GM23338 (cell line): ENCODE results near the gene UVRAG. TPM values are rescaled to one million over a fixed set of nuclear protein-coding genes. Genes with fewer than 3 reads are reported as not detected.

Source experiments
- ATAC-seq: fragments of 200-7000 bp; cut with Tn5 transposase; 3 replicates; pipeline ENCODE4 v1.9.1; 2020
- DNase-seq: peaks from one replicate; pipeline ENCODE4 v3.0.0-alpha.2; 2015; ENCODE audit warnings: low spot score
- H2AFZ ChIP-seq: fragments of 200-600 bp; sonication (generic); 2 replicates; pipeline ENCODE4 v1.8.0; 2016; ENCODE audit warnings: antibody characterized with exemption, mild to moderate bottlenecking, moderate library complexity
- H3F3A ChIP-seq: fragments of 200-600 bp; sonication (generic); replicated peaks from 2 replicates; pipeline ENCODE4 v1.8.0; 2017; ENCODE audit warnings: antibody characterized with exemption, mixed run types, low read depth
- H3K27ac ChIP-seq: fragments of 200-600 bp; sonication (generic); 2 replicates; pipeline ENCODE4 v1.6.1; 2016; ENCODE audit warnings: low read depth
- H3K27me3 ChIP-seq: fragments of 200-600 bp; sonication (generic); 2 replicates; pipeline ENCODE4 v1.8.0; 2016; ENCODE audit warnings: mild to moderate bottlenecking, mixed run types, moderate library complexity; ENCODE audit not compliant: insufficient read depth
- H3K36me3 ChIP-seq: fragments of 200-600 bp; sonication (generic); 2 replicates; pipeline ENCODE4 v1.8.0; 2016; ENCODE audit warnings: mild to moderate bottlenecking; ENCODE audit not compliant: insufficient read depth
- H3K4me1 ChIP-seq: fragments of 200-600 bp; sonication (generic); 2 replicates; pipeline ENCODE4 v1.8.0; 2016; ENCODE audit warnings: mild to moderate bottlenecking, moderate library complexity; ENCODE audit not compliant: insufficient read depth
- H3K4me2 ChIP-seq: fragments of 200-600 bp; sonication (generic); 2 replicates; pipeline ENCODE4 v1.7.1; 2017; ENCODE audit warnings: mixed run types
- H3K4me3 ChIP-seq: fragments of 200-600 bp; sonication (generic); 2 replicates; pipeline ENCODE4 v1.6.1; 2016; ENCODE audit warnings: mixed run types
- H3K79me2 ChIP-seq: fragments of 200-600 bp; sonication (generic); replicated peaks from 2 replicates; pipeline ENCODE4 v1.8.0; 2017; ENCODE audit warnings: mild to moderate bottlenecking; ENCODE audit not compliant: insufficient read depth
- H3K9me2 ChIP-seq: fragments of 200-600 bp; sonication (generic); 2 replicates; pipeline ENCODE4 v1.8.0; 2017; ENCODE audit not compliant: insufficient read depth
- H4K20me1 ChIP-seq: fragments of 200-600 bp; sonication (generic); replicated peaks from 2 replicates; pipeline ENCODE4 v1.8.0; 2017; ENCODE audit warnings: mild to moderate bottlenecking; ENCODE audit not compliant: insufficient read depth
- H3K27ac Mint-ChIP-seq: 2 replicates; pipeline ENCODE4 v1.8.0; 2020; ENCODE audit warnings: inconsistent platforms, mild to moderate bottlenecking, moderate library complexity, mixed read lengths
- H3K27me3 Mint-ChIP-seq: 3 replicates; pipeline ENCODE4 v1.8.0; 2022; ENCODE audit warnings: low read depth, mild to moderate bottlenecking, moderate library complexity, mixed read lengths, inconsistent platforms; ENCODE audit not compliant: insufficient read depth, poor library complexity
- H3K36me3 Mint-ChIP-seq: 3 replicates; pipeline ENCODE4 v1.8.0; 2021; ENCODE audit warnings: low read depth, mild to moderate bottlenecking, inconsistent platforms, moderate library complexity, mixed read lengths
- H3K4me1 Mint-ChIP-seq: 3 replicates; pipeline ENCODE4 v1.8.0; 2020; ENCODE audit warnings: mild to moderate bottlenecking, inconsistent platforms, mixed read lengths
- H3K4me3 Mint-ChIP-seq: 3 replicates; pipeline ENCODE4 v1.8.0; 2021; ENCODE audit warnings: moderate library complexity, mild to moderate bottlenecking, inconsistent platforms, mixed read lengths
- H3K9me3 Mint-ChIP-seq: 3 replicates; pipeline ENCODE4 v1.8.0; 2020; ENCODE audit warnings: moderate library complexity, mild to moderate bottlenecking, inconsistent platforms, mixed read lengths
- CREB1 ChIP-seq: fragments of 250-450 bp; sonication (Bioruptor Pico); IDR thresholded peaks from 2 replicates; pipeline ENCODE4 v1.5.0; 2020; ENCODE audit warnings: low read depth, mild to moderate bottlenecking, moderate library complexity
- EZH2 ChIP-seq: fragments of 200-600 bp; sonication (generic); IDR thresholded peaks from one replicate; pipeline ENCODE4 v1.8.0; 2017; ENCODE audit warnings: antibody characterized with exemption, mild to moderate bottlenecking, low read depth; ENCODE audit not compliant: unreplicated experiment
- EZH2phosphoT487 ChIP-seq: fragments of 200-600 bp; sonication (generic); IDR thresholded peaks from one replicate; pipeline ENCODE4 v1.8.1; 2018; ENCODE audit warnings: antibody characterized with exemption; ENCODE audit not compliant: unreplicated experiment
- JUNB ChIP-seq: IDR thresholded peaks from one replicate; pipeline ENCODE4 v1.6.1; 2016; ENCODE audit warnings: antibody characterized with exemption; ENCODE audit not compliant: unreplicated experiment
- NANOG ChIP-seq: IDR thresholded peaks from 2 replicates; pipeline ENCODE4 v1.6.1; 2016; ENCODE audit warnings: antibody characterized with exemption, borderline replicate concordance
- POLR2AphosphoS5 ChIP-seq: IDR thresholded peaks from 2 replicates; pipeline ENCODE4 v1.6.1; 2016; ENCODE audit warnings: antibody characterized with exemption, low read depth
- STAT1 ChIP-seq: IDR thresholded peaks from one replicate; pipeline ENCODE4 v1.6.1; 2016; ENCODE audit warnings: antibody characterized with exemption; ENCODE audit not compliant: unreplicated experiment
- ZNF114 ChIP-seq: fragments of 250-450 bp; sonication (Bioruptor Pico); IDR thresholded peaks from 2 replicates; pipeline ENCODE4 v1.5.0; 2020; ENCODE audit warnings: mild to moderate bottlenecking, moderate library complexity
- ZNF331 ChIP-seq: fragments of 250-450 bp; sonication (Bioruptor Pico); IDR thresholded peaks from 2 replicates; pipeline ENCODE4 v1.5.0; 2020; ENCODE audit warnings: low read depth, mild to moderate bottlenecking, moderate library complexity
- polyA plus RNA-seq: library from polyadenylated mRNA; unstranded; fragments of >200 nt; fragmentation: Nextera tagmentation; extraction: Ambion mirVana; gene quantifications from 2 replicates; pipeline ENCODE4 v1.2.1, GENCODE V29; 2016
- total RNA-seq: library from RNA; depleted of rRNA; stranded (reverse); fragments of >200 nt; shearing (Covaris generic); gene quantifications from 2 replicates; pipeline ENCODE4 v1.2.3, GENCODE V29; 2014
- TF ChIP-seq, protein P1 (sequence below): IDR thresholded peaks from 2 replicates; pipeline ENCODE4 v1.6.1; 2016; ENCODE audit warnings: antibody characterized with exemption
- TF ChIP-seq, protein P2 (sequence below): IDR thresholded peaks from one replicate; pipeline ENCODE4 v1.6.1; 2018; ENCODE audit warnings: antibody characterized with exemption; ENCODE audit not compliant: unreplicated experiment
- TF ChIP-seq, protein P3 (sequence below), 2 experiments: fragments of 200-600 bp in 1 of 2; sonication (generic) in 1 of 2; conservative IDR thresholded peaks; 2 replicates each; pipeline versions ENCODE4 v1.5.1 to v1.6.1; 2016 to 2017; ENCODE audit warnings: antibody characterized with exemption in 2 of 2, low read depth in 2 of 2, mild to moderate bottlenecking in 2 of 2, moderate library complexity in 1 of 2
- TF ChIP-seq, protein P4 (sequence below): fragments of 250-450 bp; sonication (Bioruptor Pico); IDR thresholded peaks from 2 replicates; pipeline ENCODE4 v1.5.0; 2020; ENCODE audit warnings: mild to moderate bottlenecking, moderate library complexity

UVRAG gene
- total and polyA plus RNA-seq, 2 experiments from 2014 or later, result 15.3 to 17.4 TPM

DNA sequence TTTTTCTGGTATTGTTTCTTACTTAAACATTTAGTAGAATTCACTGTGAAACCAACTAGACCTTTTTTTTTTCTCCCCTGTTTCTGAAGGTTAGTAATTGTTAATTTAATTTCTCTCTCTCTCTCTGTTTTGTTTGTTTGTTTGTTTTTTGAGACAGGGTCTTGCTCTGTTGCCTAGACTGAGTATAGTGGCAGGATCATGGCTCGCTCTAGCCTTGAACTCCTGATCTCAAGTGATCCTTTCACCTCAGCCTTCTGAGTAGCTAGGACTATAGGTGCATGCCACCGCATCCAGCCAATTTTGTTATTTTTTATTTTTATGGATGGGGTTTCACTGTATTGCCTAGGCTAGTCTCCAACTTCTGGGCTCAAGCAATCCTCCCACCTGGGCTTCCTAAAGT, 165.0 kb downstream of the UVRAG start:
- Histone ChIP-seq H3K4me1 (no peaks in the 10 kb centered on the region; the same call in 1 of the 2 replicates), H3K4me2 (peak overlapping the region; percentile 38; the same call in 1 of the 2 replicates), H3K4me3 (peak overlapping the region; percentile 46), H3F3A (no peaks in the 10 kb centered on the region), H2AFZ (no peak overlapping the region), H3K27me3 (no peaks in the 10 kb centered on the region), H3K36me3 (no peaks in the 10 kb centered on the region), H3K9me2 (no peaks in the 10 kb centered on the region), H3K79me2 (peaks cover 25% of the 10 kb centered on the region), H4K20me1 (no peaks in the 10 kb centered on the region), H3K27ac (no peak overlapping the region)
- DNase-seq (no peak), ATAC-seq (peak; percentile 66)
- peaks cover 4% of the 10 kb centered on the region for H3K27me3 Mint-ChIP-seq
- H3K36me3 Mint-ChIP-seq, result peaks cover 21% of the 10 kb centered on the region; the same call in 2 of the 3 replicates
- TF ChIP-seq STAT1 (no peak), ZNF331 (CRISPR knock-in tag) (no peak), NANOG (no peak), ZNF114 (no peak), POLR2AphosphoS5 (no peak), EZH2phosphoT487 (no peak), JUNB (no peak), CREB1 (no peak), EZH2 (no peak)
- TF ChIP-seq, protein P1, sequence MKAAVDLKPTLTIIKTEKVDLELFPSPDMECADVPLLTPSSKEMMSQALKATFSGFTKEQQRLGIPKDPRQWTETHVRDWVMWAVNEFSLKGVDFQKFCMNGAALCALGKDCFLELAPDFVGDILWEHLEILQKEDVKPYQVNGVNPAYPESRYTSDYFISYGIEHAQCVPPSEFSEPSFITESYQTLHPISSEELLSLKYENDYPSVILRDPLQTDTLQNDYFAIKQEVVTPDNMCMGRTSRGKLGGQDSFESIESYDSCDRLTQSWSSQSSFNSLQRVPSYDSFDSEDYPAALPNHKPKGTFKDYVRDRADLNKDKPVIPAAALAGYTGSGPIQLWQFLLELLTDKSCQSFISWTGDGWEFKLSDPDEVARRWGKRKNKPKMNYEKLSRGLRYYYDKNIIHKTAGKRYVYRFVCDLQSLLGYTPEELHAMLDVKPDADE, result no peak
- TF ChIP-seq, protein P2, sequence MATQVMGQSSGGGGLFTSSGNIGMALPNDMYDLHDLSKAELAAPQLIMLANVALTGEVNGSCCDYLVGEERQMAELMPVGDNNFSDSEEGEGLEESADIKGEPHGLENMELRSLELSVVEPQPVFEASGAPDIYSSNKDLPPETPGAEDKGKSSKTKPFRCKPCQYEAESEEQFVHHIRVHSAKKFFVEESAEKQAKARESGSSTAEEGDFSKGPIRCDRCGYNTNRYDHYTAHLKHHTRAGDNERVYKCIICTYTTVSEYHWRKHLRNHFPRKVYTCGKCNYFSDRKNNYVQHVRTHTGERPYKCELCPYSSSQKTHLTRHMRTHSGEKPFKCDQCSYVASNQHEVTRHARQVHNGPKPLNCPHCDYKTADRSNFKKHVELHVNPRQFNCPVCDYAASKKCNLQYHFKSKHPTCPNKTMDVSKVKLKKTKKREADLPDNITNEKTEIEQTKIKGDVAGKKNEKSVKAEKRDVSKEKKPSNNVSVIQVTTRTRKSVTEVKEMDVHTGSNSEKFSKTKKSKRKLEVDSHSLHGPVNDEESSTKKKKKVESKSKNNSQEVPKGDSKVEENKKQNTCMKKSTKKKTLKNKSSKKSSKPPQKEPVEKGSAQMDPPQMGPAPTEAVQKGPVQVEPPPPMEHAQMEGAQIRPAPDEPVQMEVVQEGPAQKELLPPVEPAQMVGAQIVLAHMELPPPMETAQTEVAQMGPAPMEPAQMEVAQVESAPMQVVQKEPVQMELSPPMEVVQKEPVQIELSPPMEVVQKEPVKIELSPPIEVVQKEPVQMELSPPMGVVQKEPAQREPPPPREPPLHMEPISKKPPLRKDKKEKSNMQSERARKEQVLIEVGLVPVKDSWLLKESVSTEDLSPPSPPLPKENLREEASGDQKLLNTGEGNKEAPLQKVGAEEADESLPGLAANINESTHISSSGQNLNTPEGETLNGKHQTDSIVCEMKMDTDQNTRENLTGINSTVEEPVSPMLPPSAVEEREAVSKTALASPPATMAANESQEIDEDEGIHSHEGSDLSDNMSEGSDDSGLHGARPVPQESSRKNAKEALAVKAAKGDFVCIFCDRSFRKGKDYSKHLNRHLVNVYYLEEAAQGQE, result no peak
- TF ChIP-seq, protein P3, sequence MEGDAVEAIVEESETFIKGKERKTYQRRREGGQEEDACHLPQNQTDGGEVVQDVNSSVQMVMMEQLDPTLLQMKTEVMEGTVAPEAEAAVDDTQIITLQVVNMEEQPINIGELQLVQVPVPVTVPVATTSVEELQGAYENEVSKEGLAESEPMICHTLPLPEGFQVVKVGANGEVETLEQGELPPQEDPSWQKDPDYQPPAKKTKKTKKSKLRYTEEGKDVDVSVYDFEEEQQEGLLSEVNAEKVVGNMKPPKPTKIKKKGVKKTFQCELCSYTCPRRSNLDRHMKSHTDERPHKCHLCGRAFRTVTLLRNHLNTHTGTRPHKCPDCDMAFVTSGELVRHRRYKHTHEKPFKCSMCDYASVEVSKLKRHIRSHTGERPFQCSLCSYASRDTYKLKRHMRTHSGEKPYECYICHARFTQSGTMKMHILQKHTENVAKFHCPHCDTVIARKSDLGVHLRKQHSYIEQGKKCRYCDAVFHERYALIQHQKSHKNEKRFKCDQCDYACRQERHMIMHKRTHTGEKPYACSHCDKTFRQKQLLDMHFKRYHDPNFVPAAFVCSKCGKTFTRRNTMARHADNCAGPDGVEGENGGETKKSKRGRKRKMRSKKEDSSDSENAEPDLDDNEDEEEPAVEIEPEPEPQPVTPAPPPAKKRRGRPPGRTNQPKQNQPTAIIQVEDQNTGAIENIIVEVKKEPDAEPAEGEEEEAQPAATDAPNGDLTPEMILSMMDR (conservative IDR thresholded peaks at IDR 0.05; ENCODE audit: low read depth in 2 of 2), result no peak
- TF ChIP-seq, protein P4, sequence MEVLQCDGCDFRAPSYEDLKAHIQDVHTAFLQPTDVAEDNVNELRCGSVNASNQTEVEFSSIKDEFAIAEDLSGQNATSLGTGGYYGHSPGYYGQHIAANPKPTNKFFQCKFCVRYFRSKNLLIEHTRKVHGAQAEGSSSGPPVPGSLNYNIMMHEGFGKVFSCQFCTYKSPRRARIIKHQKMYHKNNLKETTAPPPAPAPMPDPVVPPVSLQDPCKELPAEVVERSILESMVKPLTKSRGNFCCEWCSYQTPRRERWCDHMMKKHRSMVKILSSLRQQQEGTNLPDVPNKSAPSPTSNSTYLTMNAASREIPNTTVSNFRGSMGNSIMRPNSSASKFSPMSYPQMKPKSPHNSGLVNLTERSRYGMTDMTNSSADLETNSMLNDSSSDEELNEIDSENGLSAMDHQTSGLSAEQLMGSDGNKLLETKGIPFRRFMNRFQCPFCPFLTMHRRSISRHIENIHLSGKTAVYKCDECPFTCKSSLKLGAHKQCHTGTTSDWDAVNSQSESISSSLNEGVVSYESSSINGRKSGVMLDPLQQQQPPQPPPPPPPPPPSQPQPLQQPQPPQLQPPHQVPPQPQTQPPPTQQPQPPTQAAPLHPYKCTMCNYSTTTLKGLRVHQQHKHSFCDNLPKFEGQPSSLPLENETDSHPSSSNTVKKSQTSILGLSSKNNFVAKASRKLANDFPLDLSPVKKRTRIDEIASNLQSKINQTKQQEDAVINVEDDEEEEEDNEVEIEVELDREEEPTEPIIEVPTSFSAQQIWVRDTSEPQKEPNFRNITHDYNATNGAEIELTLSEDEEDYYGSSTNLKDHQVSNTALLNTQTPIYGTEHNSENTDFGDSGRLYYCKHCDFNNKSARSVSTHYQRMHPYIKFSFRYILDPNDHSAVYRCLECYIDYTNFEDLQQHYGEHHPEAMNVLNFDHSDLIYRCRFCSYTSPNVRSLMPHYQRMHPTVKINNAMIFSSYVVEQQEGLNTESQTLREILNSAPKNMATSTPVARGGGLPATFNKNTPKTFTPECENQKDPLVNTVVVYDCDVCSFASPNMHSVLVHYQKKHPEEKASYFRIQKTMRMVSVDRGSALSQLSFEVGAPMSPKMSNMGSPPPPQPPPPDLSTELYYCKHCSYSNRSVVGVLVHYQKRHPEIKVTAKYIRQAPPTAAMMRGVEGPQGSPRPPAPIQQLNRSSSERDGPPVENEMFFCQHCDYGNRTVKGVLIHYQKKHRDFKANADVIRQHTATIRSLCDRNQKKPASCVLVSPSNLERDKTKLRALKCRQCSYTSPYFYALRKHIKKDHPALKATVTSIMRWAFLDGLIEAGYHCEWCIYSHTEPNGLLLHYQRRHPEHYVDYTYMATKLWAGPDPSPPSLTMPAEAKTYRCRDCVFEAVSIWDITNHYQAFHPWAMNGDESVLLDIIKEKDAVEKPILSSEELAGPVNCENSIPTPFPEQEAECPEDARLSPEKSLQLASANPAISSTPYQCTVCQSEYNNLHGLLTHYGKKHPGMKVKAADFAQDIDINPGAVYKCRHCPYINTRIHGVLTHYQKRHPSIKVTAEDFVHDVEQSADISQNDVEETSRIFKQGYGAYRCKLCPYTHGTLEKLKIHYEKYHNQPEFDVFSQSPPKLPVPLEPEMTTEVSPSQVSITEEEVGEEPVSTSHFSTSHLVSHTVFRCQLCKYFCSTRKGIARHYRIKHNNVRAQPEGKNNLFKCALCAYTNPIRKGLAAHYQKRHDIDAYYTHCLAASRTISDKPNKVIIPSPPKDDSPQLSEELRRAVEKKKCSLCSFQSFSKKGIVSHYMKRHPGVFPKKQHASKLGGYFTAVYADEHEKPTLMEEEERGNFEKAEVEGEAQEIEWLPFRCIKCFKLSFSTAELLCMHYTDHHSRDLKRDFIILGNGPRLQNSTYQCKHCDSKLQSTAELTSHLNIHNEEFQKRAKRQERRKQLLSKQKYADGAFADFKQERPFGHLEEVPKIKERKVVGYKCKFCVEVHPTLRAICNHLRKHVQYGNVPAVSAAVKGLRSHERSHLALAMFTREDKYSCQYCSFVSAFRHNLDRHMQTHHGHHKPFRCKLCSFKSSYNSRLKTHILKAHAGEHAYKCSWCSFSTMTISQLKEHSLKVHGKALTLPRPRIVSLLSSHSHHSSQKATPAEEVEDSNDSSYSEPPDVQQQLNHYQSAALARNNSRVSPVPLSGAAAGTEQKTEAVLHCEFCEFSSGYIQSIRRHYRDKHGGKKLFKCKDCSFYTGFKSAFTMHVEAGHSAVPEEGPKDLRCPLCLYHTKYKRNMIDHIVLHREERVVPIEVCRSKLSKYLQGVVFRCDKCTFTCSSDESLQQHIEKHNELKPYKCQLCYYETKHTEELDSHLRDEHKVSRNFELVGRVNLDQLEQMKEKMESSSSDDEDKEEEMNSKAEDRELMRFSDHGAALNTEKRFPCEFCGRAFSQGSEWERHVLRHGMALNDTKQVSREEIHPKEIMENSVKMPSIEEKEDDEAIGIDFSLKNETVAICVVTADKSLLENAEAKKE (CRISPR knock-in tag), result no peak
- H3K4me3 Mint-ChIP-seq, result peak overlapping the region; percentile 84
- peak overlapping the region; percentile 79 for H3K27ac Mint-ChIP-seq
- H3K9me3 Mint-ChIP-seq, result peaks cover 7% of the 10 kb centered on the region
- peaks cover 26% of the 10 kb centered on the region for H3K4me1 Mint-ChIP-seq
